GM18907 (cell line): ENCODE measurements around the gene SLC37A1.
"Not testable (repeated sequence)": the region's sequence is repeated elsewhere in the genome, so short reads cannot be mapped to it uniquely, and the experiment has no call there.

Source experiments
- ATAC-seq: cut with Tn5 transposase; IDR thresholded peaks from one replicate; pipeline ENCODE4 v1.9.1; 2021; ENCODE audit warnings: mild to moderate bottlenecking, moderate library complexity; ENCODE audit not compliant: unreplicated experiment

Gene SLC37A1

DNA sequence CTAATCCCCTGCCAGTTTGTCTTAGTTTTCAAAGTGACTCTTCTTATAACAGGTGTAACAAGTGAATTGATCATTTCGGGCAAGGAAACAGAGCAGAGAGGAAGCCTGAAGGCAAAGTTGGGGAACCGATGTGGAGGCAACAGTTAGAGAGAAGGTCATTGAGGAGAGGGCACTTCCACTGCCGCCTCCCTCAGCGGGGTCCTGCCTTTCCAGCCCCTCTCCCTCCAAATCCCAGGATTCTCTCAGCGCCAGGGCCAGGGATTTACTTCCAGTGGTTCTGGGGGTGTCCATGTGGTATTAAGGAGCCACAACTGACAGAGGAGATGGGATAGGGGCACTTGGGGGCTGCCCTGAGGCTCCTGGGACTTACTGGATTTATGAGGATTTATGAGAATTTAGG lies 100.1 kb downstream of the SLC37A1 start:
- no peak for ATAC-seq

DNA sequence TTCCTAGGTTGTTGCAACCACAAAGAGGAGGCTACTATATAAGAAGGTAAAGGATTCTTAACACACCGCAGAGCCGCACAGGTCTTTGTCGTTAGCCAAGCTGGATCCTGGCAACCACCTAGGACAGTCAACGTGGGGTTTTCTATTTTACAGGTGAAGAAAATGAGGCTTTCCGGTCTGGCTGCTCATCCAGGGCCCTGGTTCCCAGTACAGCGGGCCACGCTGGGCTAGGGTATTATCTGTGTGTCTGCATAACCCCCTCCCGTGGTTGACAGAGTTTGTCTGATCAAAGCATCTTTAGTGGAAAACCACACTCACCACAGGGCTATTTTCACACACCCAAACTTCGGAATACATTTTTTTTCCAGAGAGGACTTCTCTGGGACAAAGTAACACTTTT lies 100.7 kb downstream of the SLC37A1 start:
- no peak for ATAC-seq

DNA sequence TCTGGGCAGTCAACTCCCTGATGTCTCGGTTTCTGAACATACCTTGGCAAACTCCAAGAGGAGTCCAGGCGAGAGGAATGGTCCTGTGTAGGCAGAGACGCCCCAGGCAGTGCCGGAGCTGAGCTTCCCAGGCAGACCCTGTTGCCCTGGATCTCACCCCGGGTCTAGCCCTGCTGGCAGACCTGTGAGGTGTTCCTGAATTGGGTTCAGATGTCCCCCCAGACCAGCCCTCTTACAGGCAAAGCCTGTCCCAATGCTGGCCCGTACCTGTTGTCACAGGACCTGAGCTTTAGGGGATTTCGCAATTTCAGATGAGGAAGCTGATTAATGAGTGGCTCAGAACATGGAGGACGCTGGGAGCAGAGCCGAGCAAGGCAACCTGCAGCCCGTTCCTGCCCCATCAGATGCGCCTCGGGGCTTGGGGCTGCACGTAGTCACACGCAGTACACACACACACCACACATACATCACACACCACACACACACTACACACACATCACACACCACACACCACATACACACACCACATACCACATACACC lies 101.2 kb downstream of the SLC37A1 start:
- no peak for ATAC-seq

DNA sequence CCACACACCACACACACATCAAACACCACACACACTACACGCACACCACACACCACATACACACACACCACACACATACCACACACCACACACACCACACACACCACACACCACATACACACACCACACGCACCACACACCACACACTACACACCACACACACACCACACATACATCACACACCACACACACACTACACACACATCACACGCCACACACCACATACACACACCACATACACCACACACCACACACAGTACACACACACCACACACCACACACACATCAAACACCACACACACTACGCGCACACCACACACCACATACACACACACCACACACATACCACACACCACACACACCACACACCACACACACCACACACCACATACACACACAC lies 101.7 kb downstream of the SLC37A1 start:
- ATAC-seq: not testable (repeated sequence)

DNA sequence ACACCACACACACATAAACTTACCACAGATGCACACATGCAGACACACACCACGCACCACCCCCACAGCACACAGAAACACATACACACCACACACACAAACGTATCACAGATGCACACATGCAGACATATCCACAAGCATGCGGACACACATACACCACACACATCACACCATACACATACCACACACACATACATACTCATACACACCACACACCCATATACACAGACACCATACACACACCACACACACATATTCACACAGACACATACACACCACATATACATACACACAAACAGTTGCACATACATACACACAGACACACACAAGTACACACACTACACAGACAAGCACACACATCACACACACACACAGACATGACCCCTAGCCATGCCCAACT lies 102.3 kb downstream of the SLC37A1 start:
- ATAC-seq: no peak

DNA sequence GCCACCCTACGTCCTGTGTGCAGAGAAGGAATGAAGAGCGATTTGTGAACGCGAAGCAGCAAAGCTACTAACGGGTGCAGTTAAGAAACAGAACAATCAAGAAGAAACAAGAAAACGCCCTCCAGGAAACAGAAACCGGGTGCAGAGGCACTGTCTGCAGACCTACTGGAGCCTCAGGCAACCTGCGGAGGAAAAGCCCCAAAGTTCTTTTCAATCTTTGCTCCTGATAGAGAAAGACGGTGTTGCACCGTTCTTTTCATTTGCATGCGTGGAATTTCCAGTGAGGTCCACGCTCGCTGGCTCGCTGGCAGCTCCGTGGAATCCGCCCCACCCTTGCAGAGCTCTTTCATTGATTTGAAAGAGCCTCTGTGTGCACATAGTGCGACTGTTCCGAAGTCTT lies 102.8 kb downstream of the SLC37A1 start:
- no peak for ATAC-seq

DNA sequence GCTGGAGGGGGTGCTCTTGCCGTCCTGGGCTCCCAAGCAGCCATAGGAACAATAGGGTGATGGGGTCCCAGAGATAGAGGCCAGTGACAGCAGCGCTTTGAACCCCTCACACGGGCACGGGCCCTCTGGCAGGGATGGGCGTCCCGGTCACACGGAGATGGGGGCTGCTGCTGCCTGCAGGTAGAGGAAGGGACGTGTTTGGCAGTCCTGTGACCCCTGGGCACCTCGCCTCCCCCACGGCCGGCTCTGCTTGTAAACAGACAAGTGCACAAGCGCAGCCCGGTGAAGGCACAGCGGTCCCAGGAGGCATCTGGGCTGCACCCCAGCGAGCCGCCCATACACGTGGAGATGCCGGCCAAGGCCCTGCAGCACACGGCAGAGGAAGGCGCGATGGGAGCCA lies 103.3 kb downstream of the SLC37A1 start:
- no peak for ATAC-seq

DNA sequence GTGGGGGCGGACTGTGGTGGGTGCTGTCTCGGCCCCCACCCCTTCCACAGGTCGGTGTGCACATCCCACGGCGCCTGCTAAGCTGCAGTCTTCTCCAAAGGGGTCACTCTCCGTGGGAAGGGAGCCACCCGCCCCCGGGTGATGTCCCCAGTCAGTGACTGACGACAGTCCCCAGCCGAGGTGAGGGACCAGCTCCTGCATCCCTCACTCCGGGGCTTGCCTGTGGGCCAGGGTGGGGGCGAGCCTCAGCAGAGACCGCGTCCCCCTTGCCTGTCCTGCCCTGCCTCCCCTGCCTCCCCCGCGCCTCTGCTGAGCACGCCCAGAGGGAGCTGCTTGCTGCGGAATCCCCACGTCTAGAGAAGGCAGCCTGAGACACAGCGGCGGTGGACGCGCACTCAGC lies 103.8 kb downstream of the SLC37A1 start:
- no peak for ATAC-seq

DNA sequence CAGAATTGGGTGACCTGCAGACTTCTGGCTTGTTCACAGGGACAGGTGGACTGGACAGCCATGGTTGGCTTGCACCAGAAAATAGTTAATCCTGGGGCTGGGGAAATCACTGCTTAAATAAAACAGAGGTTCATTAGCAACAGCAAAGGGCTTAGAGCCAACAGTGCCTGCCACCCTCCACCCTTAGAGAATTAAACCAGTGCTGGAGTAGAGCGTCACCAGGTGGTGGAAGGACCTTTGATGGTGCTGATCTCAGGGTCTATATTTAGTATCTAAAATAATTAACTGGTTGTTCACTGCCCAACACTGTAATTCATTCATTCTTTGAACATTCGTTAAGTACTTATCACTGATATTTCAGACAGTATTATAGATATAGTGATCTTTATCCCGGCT lies 105.1 kb downstream of the SLC37A1 start:
- ATAC-seq: no peak

DNA sequence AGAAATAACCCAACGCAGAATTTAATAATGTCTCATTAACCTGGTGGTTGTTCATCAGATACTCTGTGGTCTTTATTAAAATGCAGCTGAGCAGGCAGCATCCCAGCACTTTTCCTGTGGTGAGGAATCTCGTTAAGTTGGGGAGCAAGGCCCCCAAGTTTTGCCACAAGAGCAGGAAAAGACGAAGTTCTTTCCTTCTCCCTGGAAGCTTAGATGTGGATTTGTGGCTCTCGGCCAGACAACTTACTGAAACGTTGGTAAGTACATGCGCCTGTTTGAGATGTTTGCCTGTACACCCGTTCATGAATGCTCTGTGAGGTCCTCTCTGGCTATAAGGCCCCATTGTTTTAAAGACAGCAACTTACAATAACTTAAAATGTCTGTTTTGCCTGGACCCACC lies 105.5 kb downstream of the SLC37A1 start:
- no peak for ATAC-seq

DNA sequence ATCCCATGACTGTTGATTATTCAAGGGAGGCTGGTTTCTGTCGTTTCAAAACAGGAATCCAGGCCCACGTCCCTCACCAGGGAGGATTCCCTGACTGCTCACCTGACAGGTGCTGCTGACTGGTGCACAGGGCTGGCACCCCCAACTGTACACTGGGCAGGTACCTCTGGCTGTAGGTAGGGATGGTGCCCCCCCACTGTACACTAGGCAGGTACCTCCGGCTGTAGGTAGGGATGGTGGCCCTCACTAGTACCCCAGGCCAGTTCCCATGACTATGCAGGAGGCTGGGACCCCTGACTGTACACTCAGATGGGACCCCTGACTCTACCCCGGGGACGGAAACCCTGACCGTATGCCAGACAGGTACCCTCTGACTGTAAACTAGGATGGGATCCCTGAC lies 106.2 kb downstream of the SLC37A1 start:
- no peak for ATAC-seq

DNA sequence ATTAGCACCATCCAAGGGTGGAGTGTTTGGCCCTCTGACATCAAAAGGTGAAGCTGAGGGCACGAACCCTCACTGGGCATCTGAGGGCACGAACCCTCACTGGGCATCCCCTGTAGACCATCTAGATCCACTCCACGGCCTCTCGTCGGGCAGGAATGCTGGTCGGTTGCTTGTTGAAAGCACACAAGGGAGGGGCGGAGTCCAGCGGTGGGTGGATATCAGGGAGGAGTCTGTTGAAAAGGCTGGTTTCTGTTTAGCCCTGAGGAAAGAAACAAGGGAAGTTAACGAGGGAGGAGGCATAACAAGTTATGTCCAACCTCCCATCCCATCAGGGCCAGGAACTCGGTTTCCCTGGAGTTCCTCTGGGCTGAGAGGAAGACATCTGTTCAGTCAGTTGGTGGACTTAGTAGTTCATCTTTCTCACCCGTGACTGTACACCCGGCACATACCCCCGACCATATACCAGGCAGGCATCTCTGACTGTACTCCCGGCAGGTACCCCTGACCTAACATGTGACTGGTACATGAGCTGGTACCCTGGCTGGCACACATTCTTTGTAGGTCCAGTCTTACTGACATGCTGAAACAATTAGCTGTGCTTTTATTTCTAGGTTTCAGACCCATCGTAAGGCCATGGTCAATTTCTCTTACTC lies 107.6 kb downstream of the SLC37A1 start:
- ATAC-seq: no peak

DNA sequence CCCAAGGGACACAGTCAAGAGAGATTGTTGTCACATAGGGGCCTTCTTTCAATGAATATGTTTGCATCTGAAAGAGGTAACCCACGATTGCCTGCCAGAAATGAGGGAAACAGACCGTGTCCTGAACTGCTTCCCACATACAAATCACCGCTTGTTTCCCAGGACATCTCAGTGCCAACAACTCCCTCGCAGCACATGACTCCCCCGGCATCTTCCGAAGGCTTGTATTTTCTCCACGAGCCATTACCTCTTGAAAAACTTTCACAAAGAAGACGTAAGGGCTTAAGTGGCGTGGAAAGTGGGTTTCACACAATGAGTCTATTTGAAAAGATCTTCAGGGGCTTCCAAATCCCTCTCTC lies 108.1 kb downstream of the SLC37A1 start:
- ATAC-seq: no peak

DNA sequence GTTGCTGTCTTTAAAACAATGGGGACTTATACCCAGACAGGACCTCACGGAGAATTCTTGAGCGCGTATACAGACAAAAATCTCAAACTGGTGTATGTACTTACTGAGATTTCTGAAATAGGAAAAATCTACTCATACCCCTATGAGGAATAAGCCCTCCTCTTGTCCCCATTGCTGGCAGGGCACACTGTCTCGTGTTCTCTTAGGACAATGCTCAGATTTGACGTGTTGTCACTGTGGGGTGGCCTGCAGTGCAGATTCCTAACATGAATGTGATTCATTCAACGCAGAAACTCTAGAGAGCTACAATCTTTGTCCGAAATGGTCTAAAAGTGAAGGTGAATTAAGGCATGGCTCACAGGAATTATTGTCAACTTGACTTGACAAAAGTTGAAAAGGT lies 108.6 kb downstream of the SLC37A1 start:
- no peak for ATAC-seq

DNA sequence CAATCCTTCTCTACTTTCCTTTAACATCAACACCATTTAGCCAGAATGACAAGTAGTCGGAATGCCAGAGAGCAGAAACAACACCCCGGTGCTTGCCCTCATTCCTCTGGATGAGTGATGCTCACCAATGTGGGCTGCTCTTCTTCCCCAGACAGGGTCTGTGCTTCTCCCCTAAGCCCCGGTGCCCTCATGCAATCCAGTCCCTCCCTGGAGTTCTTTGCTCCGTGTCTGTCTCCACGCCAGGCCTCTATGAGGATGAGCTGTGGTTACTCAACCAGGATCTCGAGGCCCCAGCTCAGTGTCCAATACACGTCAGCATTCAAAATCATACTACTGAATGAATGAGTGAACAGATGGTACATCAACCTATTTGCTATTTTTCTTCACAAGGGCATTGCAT lies 110.0 kb downstream of the SLC37A1 start:
- no peak for ATAC-seq

DNA sequence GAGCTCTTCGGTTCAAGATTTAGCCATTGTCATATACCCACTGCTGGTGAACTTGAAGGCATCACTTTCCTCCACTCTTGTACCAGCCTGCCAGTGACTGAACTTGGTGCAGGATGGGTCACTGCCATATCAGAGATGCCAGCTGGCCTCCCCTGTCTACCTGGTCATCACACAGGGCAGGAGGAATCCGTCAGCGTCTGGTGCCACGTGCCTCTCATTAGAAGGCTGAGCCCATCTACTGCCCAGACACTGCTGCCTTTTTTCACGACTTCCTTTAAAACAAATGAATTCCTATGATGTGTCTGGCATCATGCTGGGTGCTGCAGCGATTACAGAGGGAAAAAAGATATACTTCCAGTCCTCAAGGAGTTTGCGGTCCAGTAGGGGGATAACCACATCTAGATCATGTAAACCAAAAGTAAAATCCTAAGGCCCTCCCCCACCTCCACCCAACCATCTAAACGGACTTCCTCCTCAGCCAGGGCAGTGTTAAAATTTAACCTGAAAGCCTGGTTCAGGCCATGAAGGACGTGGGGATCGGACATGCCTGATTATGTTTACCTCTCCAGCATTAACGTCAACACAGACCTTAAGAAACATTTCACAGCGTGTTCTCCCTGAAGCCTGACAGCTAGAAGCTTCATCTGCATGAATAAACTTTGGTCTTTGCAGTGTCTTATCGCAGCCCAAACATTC lies 110.6 kb downstream of the SLC37A1 start:
- ATAC-seq: no peak

DNA sequence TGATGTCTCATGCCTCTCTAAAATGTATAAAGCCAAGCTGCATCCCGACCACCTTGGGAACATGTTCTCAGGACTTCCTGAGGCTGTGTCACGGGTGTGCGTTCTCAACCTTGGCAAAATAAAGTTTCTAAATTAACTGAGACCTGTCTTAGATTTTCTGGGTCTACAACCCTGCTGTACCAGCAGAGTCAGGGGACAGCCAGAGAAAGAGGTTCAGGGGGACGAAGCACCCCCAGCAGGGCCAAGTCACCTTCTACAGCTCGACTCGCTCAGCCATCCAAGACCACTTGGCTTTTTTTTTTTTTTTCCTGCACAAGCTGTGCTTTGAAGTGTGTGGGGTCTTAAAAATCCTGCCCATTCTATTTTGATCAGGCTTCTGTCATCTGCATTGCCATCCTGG lies 111.3 kb downstream of the SLC37A1 start:
- no peak for ATAC-seq

DNA sequence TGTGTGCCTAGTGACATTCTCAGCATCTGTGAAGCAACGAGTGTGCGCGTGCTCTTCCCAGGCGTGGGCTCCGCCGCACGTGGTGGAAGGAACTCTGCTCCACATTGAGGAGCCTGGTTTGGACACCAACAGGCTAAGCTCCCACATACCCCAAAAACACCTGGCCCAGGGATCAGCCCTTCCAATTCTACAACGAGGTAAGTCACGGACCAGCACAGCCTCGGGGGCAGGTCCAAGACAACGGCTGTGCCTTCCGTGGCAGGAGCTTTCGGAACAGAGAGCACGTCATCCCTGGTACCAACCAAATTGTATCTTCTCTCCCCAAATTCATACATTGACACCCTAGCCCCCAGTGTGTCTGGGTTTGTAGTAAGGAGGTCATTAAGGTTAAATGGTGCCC lies 112.5 kb downstream of the SLC37A1 start:
- no peak for ATAC-seq

DNA sequence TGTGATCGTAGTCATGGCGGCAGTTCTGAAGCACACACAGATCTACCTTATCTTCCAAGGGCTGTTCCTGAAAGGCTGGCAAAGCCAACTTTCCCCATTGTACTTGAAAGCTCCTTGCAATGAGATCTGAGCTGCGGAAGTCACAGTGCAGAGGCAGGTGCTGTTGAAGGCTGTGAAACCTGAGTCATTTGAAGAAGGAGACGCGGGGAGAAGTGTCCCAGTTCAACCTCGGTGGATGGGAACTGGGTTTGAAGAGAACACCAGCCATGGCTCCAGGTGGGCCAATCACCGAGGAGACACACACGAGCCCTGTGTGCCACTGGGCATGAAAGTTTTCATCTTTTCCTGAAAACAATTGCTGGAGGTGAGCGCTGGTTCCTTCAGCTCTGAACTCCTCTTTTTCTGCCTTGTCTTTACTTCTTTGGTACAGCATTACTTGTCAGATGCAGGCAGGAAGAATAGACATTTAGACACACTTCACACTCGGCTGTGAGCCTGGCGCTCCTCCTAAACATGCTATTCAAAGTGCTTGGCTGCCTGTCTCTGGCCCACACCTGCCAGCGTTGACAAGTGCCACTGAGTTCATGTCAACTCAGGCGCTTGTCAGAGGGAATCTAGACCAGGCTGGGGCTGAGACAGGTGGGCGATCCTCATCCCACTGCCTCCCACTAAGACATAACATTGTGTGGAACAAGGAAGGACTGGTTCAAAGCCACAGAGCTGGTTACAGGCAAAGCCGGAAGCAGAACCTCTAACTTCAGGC lies 114.1 kb downstream of the SLC37A1 start:
- ATAC-seq: no peak

DNA sequence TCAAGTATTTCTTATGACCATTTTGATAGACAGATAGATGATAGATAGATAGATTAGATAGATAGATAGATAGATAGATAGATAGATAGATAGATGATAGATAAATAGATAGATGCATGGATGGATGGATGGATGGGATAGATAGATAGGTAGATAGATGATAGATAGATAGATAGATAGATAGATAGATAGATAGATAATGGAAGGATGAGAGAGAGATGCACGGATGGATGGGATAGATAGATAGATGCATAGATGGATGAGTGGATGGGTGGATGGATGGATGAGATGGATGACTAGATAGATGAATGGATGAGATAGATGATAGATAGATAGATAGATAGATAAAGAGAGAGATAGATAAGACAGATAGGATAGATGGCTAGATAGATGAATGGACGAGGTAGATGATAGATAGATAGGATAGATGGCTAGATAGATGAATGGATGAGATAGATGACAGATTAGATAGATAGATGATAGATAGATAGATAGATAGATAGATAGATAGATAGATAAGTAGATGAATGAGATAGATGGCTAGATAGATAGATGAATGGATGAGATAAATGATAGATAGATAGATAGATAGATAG lies 114.9 kb downstream of the SLC37A1 start:
- ATAC-seq: not testable (repeated sequence)

DNA sequence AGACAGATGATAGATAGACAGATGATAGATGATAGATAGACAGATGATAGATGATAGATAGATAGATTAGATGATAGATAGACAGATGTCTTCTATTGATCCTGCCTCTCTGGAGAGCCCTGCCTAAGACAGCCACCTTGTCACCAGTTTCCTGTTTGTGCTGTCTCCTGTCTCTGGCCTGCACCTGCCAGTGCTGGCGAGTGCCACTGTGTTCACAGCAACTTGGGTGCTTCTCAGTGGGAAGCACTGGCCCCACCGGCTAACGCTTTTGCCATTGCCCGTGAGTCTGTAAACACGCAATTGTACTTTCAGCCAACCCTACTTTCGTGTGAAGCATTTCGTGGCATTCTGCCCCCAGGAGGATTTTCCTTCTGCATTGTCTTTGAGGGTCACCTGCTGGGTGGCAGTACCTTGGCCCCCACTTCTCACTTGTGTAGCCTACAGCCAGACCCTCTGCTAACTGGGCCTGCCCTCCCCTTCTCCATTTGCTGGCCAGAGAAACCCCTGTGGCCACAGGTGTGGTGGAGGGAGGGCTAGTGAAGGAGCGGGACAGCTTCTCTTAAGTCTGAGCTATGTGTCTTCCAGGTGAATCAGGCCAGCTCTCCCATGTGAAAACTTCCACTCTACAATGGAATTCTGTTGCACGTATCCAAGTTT lies 116.4 kb downstream of the SLC37A1 start:
- no peak for ATAC-seq
